HG02943 (cell line): Measurements from ENCODE around the gene CYP1B1.
"Not testable (repeated sequence)": the region's sequence is repeated elsewhere in the genome, so short reads cannot be mapped to it uniquely, and the experiment has no call there.

ENCODE experiments used
- ATAC-seq: cut with Tn5 transposase; IDR thresholded peaks from one replicate; pipeline ENCODE4 v1.9.1; 2021; ENCODE audit warnings: mild to moderate bottlenecking, low read depth, moderate library complexity; ENCODE audit not compliant: unreplicated experiment

Gene CYP1B1

GRCh38 chr2:38075507-38076151 is at the start of gene CYP1B1:
Gene CYP1B1 (minus strand): TSS chr2:38076151. CDS start chr2:38075388, 763 bp downstream.
- ATAC-seq, result no peak

- no peak for ATAC-seq
Observed at GRCh38 chr2:38125007-38125406, 49.1 kb upstream of the CYP1B1 start.

- ATAC-seq, result no peak
Observed at GRCh38 chr2:38123911-38124310, 48.0 kb upstream of the CYP1B1 start.

- ATAC-seq, result no peak
Observed at GRCh38 chr2:38122344-38122743, 46.4 kb upstream of the CYP1B1 start.

- ATAC-seq, result no peak
Observed at GRCh38 chr2:38121481-38121880, 45.5 kb upstream of the CYP1B1 start.

GRCh38 chr2:38120829-38121228 is 44.9 kb upstream of the CYP1B1 start:
- no peak for ATAC-seq

- no peak for ATAC-seq
Observed at GRCh38 chr2:38120264-38120592, 44.3 kb upstream of the CYP1B1 start.

GRCh38 chr2:38116762-38117161 is 40.8 kb upstream of the CYP1B1 start:
- no peak for ATAC-seq

GRCh38 chr2:38115216-38116032 is 39.5 kb upstream of the CYP1B1 start:
- no peak for ATAC-seq

- no peak for ATAC-seq
Observed at GRCh38 chr2:38113981-38114708, 38.2 kb upstream of the CYP1B1 start.

GRCh38 chr2:38113051-38113450 is 37.1 kb upstream of the CYP1B1 start:
- no peak for ATAC-seq

- ATAC-seq, result not testable (repeated sequence)
Observed at GRCh38 chr2:38111350-38111749, 35.4 kb upstream of the CYP1B1 start.

- ATAC-seq, result peak; percentile 58
Observed at GRCh38 chr2:38109732-38110181, 33.8 kb upstream of the CYP1B1 start.

GRCh38 chr2:38108907-38109731 is 33.2 kb upstream of the CYP1B1 start:
- no peak for ATAC-seq

GRCh38 chr2:38107738-38108410 is 31.9 kb upstream of the CYP1B1 start:
- ATAC-seq, result no peak

GRCh38 chr2:38106405-38107094 is 30.6 kb upstream of the CYP1B1 start:
- ATAC-seq, result no peak

- ATAC-seq, result no peak
Observed at GRCh38 chr2:38105922-38106321, 30.0 kb upstream of the CYP1B1 start.

GRCh38 chr2:38104598-38104997 is 28.6 kb upstream of the CYP1B1 start:
- ATAC-seq, result no peak

- no peak for ATAC-seq
Observed at GRCh38 chr2:38100328-38100727, 24.4 kb upstream of the CYP1B1 start.
